Gastrocnemius medialis (tissue), 4 donors: ENCODE measurements around the gene NYAP2.

Experiments used
- CTCF ChIP-seq, 5 experiments: fragments of 450-650 bp in 3 of 5; fragments of 200-600 bp in 2 of 5; sonication (generic) in 2 of 5; IDR thresholded peaks in 4 of 5; conservative IDR thresholded peaks in 1 of 5; 1 replicate in 4 of 5; 2 replicates in 1 of 5; pipeline ENCODE4 v1.5.1; 2016 to 2019; ENCODE audit warnings: antibody characterized with exemption in 5 of 5, mild to moderate bottlenecking in 3 of 5, moderate library complexity in 3 of 5
- POLR2A ChIP-seq, 2 donors: fragments of 450-650 bp; IDR thresholded peaks; one replicate each; pipeline ENCODE4 v1.6.1; 2017; ENCODE audit warnings: antibody characterized with exemption in 2 of 2, mild to moderate bottlenecking in 2 of 2, moderate library complexity in 2 of 2

DNA sequence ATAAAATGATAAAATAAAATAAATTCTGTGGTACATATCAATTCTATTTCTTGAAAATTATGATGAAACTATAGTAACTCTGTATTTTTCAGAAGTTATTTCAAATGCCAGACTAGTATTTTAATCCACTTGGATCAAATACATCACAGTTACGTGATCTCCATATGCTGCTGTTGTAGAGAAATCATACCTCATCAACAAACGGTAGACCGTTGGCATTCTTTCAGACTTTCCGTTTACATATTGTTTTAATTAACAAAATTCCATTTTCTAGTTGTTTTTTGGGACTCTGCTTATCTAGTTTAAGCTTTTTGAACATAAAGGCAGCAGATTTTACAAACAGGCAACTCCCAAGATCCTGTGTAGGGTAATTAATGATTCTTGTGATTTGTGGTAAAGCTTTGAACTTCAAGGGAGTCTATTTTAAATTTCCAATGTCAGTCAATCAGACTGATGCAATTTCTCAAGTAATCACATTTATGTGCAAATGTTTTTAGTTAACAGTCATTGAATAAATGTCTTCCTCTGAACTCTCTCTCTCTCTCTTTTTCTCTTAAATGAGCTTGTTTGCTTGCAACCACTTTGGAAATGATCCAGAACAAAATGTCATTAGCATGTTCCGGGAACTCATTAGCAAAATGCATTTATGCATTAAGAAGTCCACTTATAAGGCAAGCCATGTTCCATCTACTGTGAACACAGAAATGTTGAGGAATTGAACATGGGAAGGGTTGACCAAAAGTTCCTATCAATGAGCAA, 31.8 kb downstream of the NYAP2 start:
- TF ChIP-seq CTCF (IDR thresholded peaks at IDR 0.05 in 4 of 5, conservative IDR thresholded peaks at IDR 0.05 in 1 of 5) (no peak), POLR2A (IDR thresholded peaks at IDR 0.05) (no peak)
